LNCaP clone FGC (cell line): ENCODE results near the gene HES6.

Source experiments
- DNase-seq: peaks from one replicate; pipeline ENCODE4 v3.0.0-alpha.2; 2011; ENCODE audit warnings: low read depth
- H3K4me3 ChIP-seq: 2 replicates; pipeline ENCODE4 v1.5.1; 2011; ENCODE audit warnings: mild to moderate bottlenecking, low read depth, low read length, control low read depth
- TF ChIP-seq, protein P1 (sequence below): IDR thresholded peaks from 2 replicates; pipeline ENCODE4 v1.5.1; 2012; ENCODE audit warnings: mild to moderate bottlenecking; ENCODE audit not compliant: control insufficient read depth, insufficient read depth; ENCODE audit errors: extremely low read depth

The HES6 gene

DNA sequence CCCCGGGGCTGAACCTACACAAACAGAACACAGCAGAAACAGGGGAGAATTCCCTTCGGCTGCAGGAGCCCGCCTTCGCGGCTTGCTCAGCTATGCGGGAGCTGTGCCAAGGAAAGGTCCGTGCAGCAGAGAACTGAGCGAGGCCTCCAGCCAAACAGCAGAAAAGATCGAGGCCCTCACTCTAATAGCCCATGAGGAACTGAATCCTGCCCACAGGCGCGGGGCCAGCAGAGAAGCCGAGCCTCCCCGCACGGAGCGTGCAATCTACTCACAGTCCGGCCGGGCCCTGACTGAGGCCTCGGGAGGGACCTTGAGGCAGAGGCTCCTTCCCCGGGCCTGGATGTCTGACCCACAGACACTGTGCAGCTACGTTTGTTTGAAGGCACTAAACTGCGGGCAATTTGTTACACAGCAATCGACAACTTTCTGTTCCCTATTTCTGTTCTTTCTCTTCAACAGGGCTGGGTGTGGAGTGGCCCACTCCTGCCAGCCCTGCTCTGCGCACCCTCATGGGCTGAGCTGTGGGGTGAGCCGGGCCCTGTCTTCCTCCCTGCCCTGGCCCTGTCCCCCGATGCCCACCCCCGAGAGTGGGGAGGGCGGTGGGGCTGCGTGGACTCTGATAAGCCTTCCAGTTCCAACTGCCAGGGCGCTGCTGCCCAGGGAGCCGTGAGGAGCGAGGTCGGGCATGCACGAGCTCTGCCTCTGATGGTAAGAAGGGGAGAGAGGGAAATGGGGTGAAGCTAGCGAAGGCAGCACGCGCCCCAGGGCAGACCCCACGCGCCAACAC is 13.7 kb downstream of the HES6 start:
- no peak overlapping the region for H3K4me3 ChIP-seq
- TF ChIP-seq, protein P1, sequence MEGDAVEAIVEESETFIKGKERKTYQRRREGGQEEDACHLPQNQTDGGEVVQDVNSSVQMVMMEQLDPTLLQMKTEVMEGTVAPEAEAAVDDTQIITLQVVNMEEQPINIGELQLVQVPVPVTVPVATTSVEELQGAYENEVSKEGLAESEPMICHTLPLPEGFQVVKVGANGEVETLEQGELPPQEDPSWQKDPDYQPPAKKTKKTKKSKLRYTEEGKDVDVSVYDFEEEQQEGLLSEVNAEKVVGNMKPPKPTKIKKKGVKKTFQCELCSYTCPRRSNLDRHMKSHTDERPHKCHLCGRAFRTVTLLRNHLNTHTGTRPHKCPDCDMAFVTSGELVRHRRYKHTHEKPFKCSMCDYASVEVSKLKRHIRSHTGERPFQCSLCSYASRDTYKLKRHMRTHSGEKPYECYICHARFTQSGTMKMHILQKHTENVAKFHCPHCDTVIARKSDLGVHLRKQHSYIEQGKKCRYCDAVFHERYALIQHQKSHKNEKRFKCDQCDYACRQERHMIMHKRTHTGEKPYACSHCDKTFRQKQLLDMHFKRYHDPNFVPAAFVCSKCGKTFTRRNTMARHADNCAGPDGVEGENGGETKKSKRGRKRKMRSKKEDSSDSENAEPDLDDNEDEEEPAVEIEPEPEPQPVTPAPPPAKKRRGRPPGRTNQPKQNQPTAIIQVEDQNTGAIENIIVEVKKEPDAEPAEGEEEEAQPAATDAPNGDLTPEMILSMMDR: no peak
- no peak for DNase-seq

GRCh38 chr2:238225121-238225520 is 14.7 kb downstream of the HES6 start:
- DNase-seq: no peak
- no peak overlapping the region for H3K4me3 ChIP-seq
- TF ChIP-seq, protein P1: no peak

GRCh38 chr2:238224356-238225035 is 15.3 kb downstream of the HES6 start:
- no peak for DNase-seq
- no peak overlapping the region for H3K4me3 ChIP-seq
- TF ChIP-seq, protein P1: no peak

GRCh38 chr2:238220892-238221521 is 18.8 kb downstream of the HES6 start:
- DNase-seq: no peak
- TF ChIP-seq, protein P1: no peak
- H3K4me3 ChIP-seq: no peak overlapping the region

DNA sequence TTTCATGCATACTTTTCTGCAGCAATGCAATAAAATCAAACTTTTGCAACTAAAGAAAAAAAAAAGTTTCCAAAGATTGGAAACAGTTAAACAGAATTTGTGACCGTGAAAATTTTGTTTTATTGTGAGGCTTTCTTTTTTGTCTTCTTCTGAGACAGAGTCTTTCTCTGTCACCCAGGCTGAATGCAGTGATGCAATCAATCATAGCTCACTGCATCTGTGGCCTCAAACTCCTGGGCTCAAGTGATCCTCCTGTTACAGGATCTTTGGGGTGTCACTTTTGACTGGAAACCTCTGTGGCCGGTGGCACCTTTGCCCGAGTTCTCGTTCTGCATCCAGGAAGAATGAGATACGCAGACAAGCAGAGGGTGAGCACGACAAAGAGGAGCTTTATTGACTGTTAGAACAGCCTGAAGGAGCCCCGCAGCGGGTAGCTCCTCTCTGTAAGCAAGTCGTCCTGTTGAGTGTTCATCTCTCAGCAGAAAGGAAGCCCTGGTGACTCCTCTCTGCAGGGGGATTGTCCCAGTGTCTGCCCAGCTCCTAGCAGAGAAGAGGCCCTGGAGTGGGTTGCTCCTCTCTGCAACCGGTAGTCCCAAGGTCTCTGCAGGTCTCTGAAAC is 19.5 kb downstream of the HES6 start:
- no peak for DNase-seq
- TF ChIP-seq, protein P1: no peak
- no peak overlapping the region for H3K4me3 ChIP-seq

DNA sequence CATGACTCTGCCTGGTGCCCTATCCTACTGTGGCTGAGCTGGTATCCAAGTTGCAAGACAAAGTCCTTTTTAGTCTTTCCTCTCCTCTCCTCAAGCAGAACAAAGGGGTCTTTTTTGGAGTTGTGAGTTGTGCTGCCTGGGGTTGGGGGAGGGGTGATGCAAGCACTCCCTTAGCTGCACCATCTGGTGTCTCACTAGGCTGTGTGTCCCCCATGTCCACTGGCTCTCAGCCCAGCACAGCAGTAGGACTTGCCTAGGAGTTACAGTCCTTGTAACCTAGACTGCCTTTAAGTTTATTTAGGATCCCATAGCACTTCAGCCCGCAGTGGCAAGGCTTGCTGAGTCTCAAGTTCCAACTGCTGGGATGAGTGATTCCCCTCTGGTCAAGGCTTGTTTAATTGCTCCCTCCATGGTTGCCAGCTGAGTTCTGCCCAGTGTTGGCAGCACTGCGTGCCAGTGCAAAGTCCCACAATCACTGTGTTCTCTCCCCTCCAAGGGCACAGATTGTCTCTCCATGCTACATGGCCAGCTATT is 23.1 kb downstream of the HES6 start:
- TF ChIP-seq, protein P1: no peak
- no peak for DNase-seq
- no peak overlapping the region for H3K4me3 ChIP-seq
